ENCODE measurements around the gene RAB22A. TPM values are rescaled to one million over a fixed set of nuclear protein-coding genes. Genes with fewer than 3 reads are reported as not detected.

Gene RAB22A
- total and polyA plus RNA-seq, 9 of the 15 experiments (the other 6 are each of a cell fraction or from before 2014, with no cell fraction given) = 1.1 to 8.0 (median 6.7) TPM

GRCh38 chr20:58388882-58389323 lies 79.4 kb downstream of the RAB22A start, which contains the start of gene VAPB (continued):
- peak; percentile 83 to 93 for TF ChIP-seq E2F6 (IDR thresholded peaks at IDR 0.05; ENCODE audit: borderline replicate concordance in 1 of 2, extremely low read depth in 1 of 2, insufficient read depth in 1 of 2, insufficient read length in 1 of 2, low read depth in 1 of 2, low read length in 1 of 2, poor library complexity in 1 of 2, severe bottlenecking in 1 of 2)
- TF ChIP-seq SMARCB1 (IDR thresholded peaks at IDR 0.05; ENCODE audit: insufficient read length, low read depth) = no peak
- no peak for TF ChIP-seq MCM7 (IDR thresholded peaks at IDR 0.05)
- TF ChIP-seq ZSCAN29 (IDR thresholded peaks at IDR 0.05) = no peak
- no peak for TF ChIP-seq LCOR (CRISPR knock-in tag; IDR thresholded peaks at IDR 0.05)
- peak; percentile 17 for TF ChIP-seq CTCFL (IDR thresholded peaks at IDR 0.05; ENCODE audit: borderline replicate concordance, insufficient read depth, low read depth, low read length, poor library complexity, severe bottlenecking)
- peak; percentile 59 for TF ChIP-seq POLR2H (tag; IDR thresholded peaks at IDR 0.05; ENCODE audit: low read depth)
